ENCODE data around the gene TCEA3. TPM values are rescaled to one million over a fixed set of nuclear protein-coding genes. Genes with fewer than 3 reads are reported as not detected.
A peak's percentile ranks its signal among the peaks of the same experiment; 100 is the strongest.
"Not testable (repeated sequence)": the region's sequence is repeated elsewhere in the genome, so short reads cannot be mapped to it uniquely, and the experiment has no call there.

TCEA3 gene
- total and polyA plus RNA-seq, 8 donors, result 44.1 to 155 (median 83.3) TPM

- no peak for DNase-seq
- H3K9me3 ChIP-seq, result no peaks in the 10 kb centered on the region
- no peak overlapping the region for H3K4me3 ChIP-seq
- WGBS, 5 donors, result 77 to 81% (median 80%) methylated on average over 10 to 11 of the region's 11 CpGs
- intact Hi-C loops (cut with DNase I; ENCODE audit: low total_unique reads), result no loop called here
- TF ChIP-seq CTCF (IDR thresholded peaks at IDR 0.05) (no peak), EP300 (IDR thresholded peaks at IDR 0.05) (no peak), POLR2AphosphoS5 (IDR thresholded peaks at IDR 0.05) (no peak), POLR2A (IDR thresholded peaks at IDR 0.05) (no peak)
- peak overlapping the region in 1 of 5 donors; percentile 40 for H3K27ac ChIP-seq
- H3K36me3 ChIP-seq, result peaks cover 0 to 64% (median 56%) of the 10 kb centered on the region in 4 donors
- H3K27me3 ChIP-seq, result no peaks in the 10 kb centered on the region
- H3K4me1 ChIP-seq, result peaks cover 3 to 10% (median 9%) of the 10 kb centered on the region in 4 donors
Observed at GRCh38 chr1:23384312-23385058, 40.1 kb downstream of the TCEA3 start.

- 69 to 71% (median 69%) methylated on average over 8 of the region's 8 CpGs for WGBS, 5 donors
- Histone ChIP-seq H3K4me1 (peaks cover 3 to 10% (median 9%) of the 10 kb centered on the region in 4 donors), H3K27me3 (no peaks in the 10 kb centered on the region), H3K27ac (peak overlapping the region in 1 of 5 donors; percentile 40), H3K4me3 (no peak overlapping the region), H3K9me3 (no peaks in the 10 kb centered on the region), H3K36me3 (peaks cover 0 to 64% (median 56%) of the 10 kb centered on the region in 4 donors)
- intact Hi-C loops (cut with DNase I; ENCODE audit: low total_unique reads), result no loop called here
- no peak for DNase-seq
- no peak for TF ChIP-seq EP300 (IDR thresholded peaks at IDR 0.05)
- TF ChIP-seq POLR2A (IDR thresholded peaks at IDR 0.05), result no peak
- no peak for TF ChIP-seq POLR2AphosphoS5 (IDR thresholded peaks at IDR 0.05)
- no peak for TF ChIP-seq CTCF (IDR thresholded peaks at IDR 0.05)
Observed at GRCh38 chr1:23383577-23384311, 40.8 kb downstream of the TCEA3 start.

- Histone ChIP-seq H3K36me3 (peaks cover 0 to 52% (median 43%) of the 10 kb centered on the region in 4 donors), H3K4me3 (no peak overlapping the region), H3K27me3 (no peaks in the 10 kb centered on the region), H3K27ac (no peak overlapping the region), H3K4me1 (peaks cover 10 to 29% (median 27%) of the 10 kb centered on the region in 4 donors), H3K9me3 (no peaks in the 10 kb centered on the region)
- no peak for DNase-seq
- TF ChIP-seq POLR2AphosphoS5 (IDR thresholded peaks at IDR 0.05), result no peak
- no peak for TF ChIP-seq EP300 (IDR thresholded peaks at IDR 0.05)
- TF ChIP-seq POLR2A (IDR thresholded peaks at IDR 0.05), result no peak
- TF ChIP-seq CTCF (IDR thresholded peaks at IDR 0.05), result no peak
- WGBS, 5 donors, result 82 to 90% (median 89%) methylated on average over 5 of the region's 5 CpGs
- intact Hi-C loops (cut with DNase I; ENCODE audit: low total_unique reads), result no loop called here
Observed at GRCh38 chr1:23381233-23381885, 43.2 kb downstream of the TCEA3 start.

GRCh38 chr1:23380719-23381118 is 43.8 kb downstream of the TCEA3 start:
- no peak overlapping the region for H3K4me3 ChIP-seq
- DNase-seq, result no peak
- H3K9me3 ChIP-seq, result no peaks in the 10 kb centered on the region
- 48 to 57% (median 56%) methylated on average over 5 of the region's 5 CpGs for WGBS, 5 donors
- intact Hi-C loops (cut with DNase I; ENCODE audit: low total_unique reads), result no loop called here
- TF ChIP-seq POLR2A (IDR thresholded peaks at IDR 0.05) (no peak), POLR2AphosphoS5 (IDR thresholded peaks at IDR 0.05) (no peak), CTCF (IDR thresholded peaks at IDR 0.05) (no peak), EP300 (IDR thresholded peaks at IDR 0.05) (no peak)
- peak overlapping the region in 1 of 5 donors; percentile 10 for H3K27ac ChIP-seq
- H3K27me3 ChIP-seq, result no peaks in the 10 kb centered on the region
- H3K36me3 ChIP-seq, result peaks cover 0 to 45% (median 38%) of the 10 kb centered on the region in 4 donors
- peaks cover 10 to 29% (median 27%) of the 10 kb centered on the region in 4 donors for H3K4me1 ChIP-seq

- H3K4me3 ChIP-seq; intact Hi-C loops (cut with DNase I; ENCODE audit: low total_unique reads); H3K27me3 ChIP-seq; DNase-seq; H3K9me3 ChIP-seq: not testable (repeated sequence)
- H3K4me1 ChIP-seq, result peaks cover 10 to 29% (median 27%) of the 10 kb centered on the region in 4 donors
- 54 to 70% (median 61%) methylated on average over 4 of the region's 4 CpGs for WGBS, 5 donors
- peaks cover 0 to 40% (median 34%) of the 10 kb centered on the region in 4 donors for H3K36me3 ChIP-seq
- peak overlapping the region in 2 of 5 donors; percentile 1 to 10 for H3K27ac ChIP-seq
Observed at GRCh38 chr1:23380236-23380635, 44.3 kb downstream of the TCEA3 start.

Measured in stomach (tissue), 9 donors.